Natural killer cell (primary cell): ENCODE results near the gene ANGPTL4. TPM values are rescaled to one million over a fixed set of nuclear protein-coding genes. Genes with fewer than 3 reads are reported as not detected.

ENCODE experiments used
- ATAC-seq, 3 donors: fragments of 150-1000 bp in 2 of 3; fragments of 200-7000 bp in 1 of 3; cut with Tn5 transposase; 1 replicate in 1 of 3; 2 replicates in 2 of 3; pipeline ENCODE4 v1.10.0; 2021; ENCODE audit warnings: mild to moderate bottlenecking in 2 of 3, moderate library complexity in 2 of 3
- DNase-seq, 2 donors: peaks; one replicate each; pipeline versions ENCODE4 v3.0.0 to v3.0.0-alpha.2; 2013 to 2021; ENCODE audit warnings: mixed read lengths in 1 of 2
- H3K27ac ChIP-seq: one replicate; pipeline ENCODE4 v1.5.1; 2013; ENCODE audit warnings: mild to moderate bottlenecking, low read length
- H3K27me3 ChIP-seq: one replicate; pipeline ENCODE4 v1.6.1; 2013; ENCODE audit warnings: low read length; ENCODE audit not compliant: control insufficient read depth, insufficient read depth
- H3K36me3 ChIP-seq: one replicate; pipeline ENCODE4 v1.6.1; 2013; ENCODE audit warnings: low read length; ENCODE audit not compliant: control insufficient read depth, insufficient read depth
- H3K4me1 ChIP-seq: one replicate; pipeline ENCODE4 v1.6.1; 2013; ENCODE audit warnings: low read length; ENCODE audit not compliant: control insufficient read depth, insufficient read depth
- H3K4me3 ChIP-seq: one replicate; pipeline ENCODE4 v1.5.1; 2013; ENCODE audit warnings: low read length
- H3K9me3 ChIP-seq: one replicate; pipeline ENCODE4 v1.6.1; 2013; ENCODE audit warnings: low read length; ENCODE audit not compliant: control insufficient read depth, insufficient read depth
- H3K27ac Mint-ChIP-seq, 2 donors: one replicate each; pipeline ENCODE4 v1.8.0; 2022; ENCODE audit warnings: mild to moderate bottlenecking in 2 of 2, mixed read lengths in 2 of 2, moderate library complexity in 1 of 2
- H3K27me3 Mint-ChIP-seq, 2 donors: one replicate each; pipeline ENCODE4 v1.8.0; 2022; ENCODE audit warnings: low read depth in 2 of 2, mixed read lengths in 2 of 2
- H3K36me3 Mint-ChIP-seq: one replicate; pipeline ENCODE4 v1.8.0; 2022; ENCODE audit warnings: mixed read lengths
- H3K4me1 Mint-ChIP-seq, 2 donors: one replicate each; pipeline ENCODE4 v1.8.0; 2022; ENCODE audit warnings: mixed read lengths in 2 of 2
- H3K4me3 Mint-ChIP-seq: one replicate; pipeline ENCODE4 v1.8.0; 2022; ENCODE audit warnings: mild to moderate bottlenecking, moderate library complexity, mixed read lengths
- H3K9me3 Mint-ChIP-seq, 2 donors: one replicate each; pipeline ENCODE4 v1.8.0; 2022; ENCODE audit warnings: mixed read lengths in 2 of 2
- CTCF ChIP-seq: fragments of 200-600 bp; IDR thresholded peaks from one replicate; pipeline ENCODE4 v1.8.0; 2022; ENCODE audit warnings: antibody characterized with exemption
- WGBS: methylation state at CpG from one replicate; pipeline ENCODE4 v1.1.7; 2013; ENCODE audit warnings: missing lambda C conversion rate; ENCODE audit not compliant: insufficient coverage; 5-methylcytosine and 5-hydroxymethylcytosine counted together
- intact Hi-C: fragments of 100-400 bp; cut with micrococcal nuclease; formaldehyde crosslinking; loops from one replicate; pipeline ENCODE4 v1.14.2; 2022
- total RNA-seq, 4 donors: library from RNA; stranded (reverse); fragments of 120-200 nt in 1 of 4; gene quantifications; one replicate each; pipeline versions ENCODE4 v1.2.3 to v1.2.4, GENCODE V29; 2013 to 2022

The ANGPTL4 gene
- total RNA-seq, 3 donors from 2014 or later (not counting 1 experiment from before 2014, with no cell fraction given): not detected

- Histone ChIP-seq H3K36me3 (peaks cover 33% of the 10 kb centered on the region), H3K27me3 (no peaks in the 10 kb centered on the region), H3K27ac (peak overlapping the region; percentile 93), H3K4me3 (no peak overlapping the region), H3K4me1 (peaks cover 31% of the 10 kb centered on the region), H3K9me3 (no peaks in the 10 kb centered on the region)
- Mint-ChIP-seq H3K27ac (peak overlapping the region; percentile 99 to 100), H3K9me3 (no peaks in the 10 kb centered on the region), H3K36me3 (no peaks in the 10 kb centered on the region), H3K4me3 (peak overlapping the region; percentile 100), H3K4me1 (peaks cover 24 to 33% of the 10 kb centered on the region in 2 donors), H3K27me3 (no peaks in the 10 kb centered on the region)
- intact Hi-C loops: no loop called here
- 94% methylated on average over 12 of the region's 19 CpGs for WGBS
- DNase-seq (no peak), ATAC-seq (no peak)
- no peak for TF ChIP-seq CTCF
These were observed 44.0 kb upstream of the ANGPTL4 start for GRCh38 chr19:8319807-8320520.

DNA sequence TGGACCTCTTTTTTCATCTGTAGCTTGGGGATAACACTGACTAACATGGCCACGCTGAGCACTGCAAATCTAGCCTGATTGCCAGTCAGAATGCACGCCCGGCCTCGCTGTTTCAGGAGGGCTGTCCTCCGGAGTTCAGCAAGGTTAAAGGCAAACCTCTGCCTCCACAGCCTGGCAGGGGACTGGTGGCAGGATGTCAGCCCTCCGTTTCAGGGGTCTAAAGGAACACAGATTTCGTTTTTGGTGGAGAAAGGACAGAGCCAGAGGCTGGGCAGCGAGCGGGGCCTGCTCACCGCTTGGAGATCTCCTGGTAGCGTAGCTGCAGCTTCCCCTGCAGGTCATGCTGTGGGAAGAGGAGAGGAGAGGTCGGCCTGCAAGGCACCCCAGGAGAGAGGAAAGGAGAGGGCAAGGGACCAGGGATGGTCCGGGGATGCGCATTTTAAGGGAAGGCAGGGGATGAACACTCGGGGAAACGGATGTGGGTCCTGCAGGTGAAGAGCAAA lies 43.3 kb upstream of the ANGPTL4 start:
- ATAC-seq (no peak), DNase-seq (no peak)
- Mint-ChIP-seq H3K4me1 (peaks cover 24 to 33% of the 10 kb centered on the region in 2 donors), H3K4me3 (peak overlapping the region; percentile 100), H3K36me3 (no peaks in the 10 kb centered on the region), H3K27me3 (no peaks in the 10 kb centered on the region), H3K27ac (peak overlapping the region; percentile 99 to 100), H3K9me3 (no peaks in the 10 kb centered on the region)
- H3K4me1 ChIP-seq: peaks cover 31% of the 10 kb centered on the region
- no peak for TF ChIP-seq CTCF
- peak overlapping the region; percentile 93 for H3K27ac ChIP-seq
- WGBS: 4% methylated on average over 16 of the region's 16 CpGs
- peak overlapping the region; percentile 90 for H3K4me3 ChIP-seq
- H3K9me3 ChIP-seq: no peaks in the 10 kb centered on the region
- H3K27me3 ChIP-seq: no peaks in the 10 kb centered on the region
- intact Hi-C loops: loop anchor here (1.0 kb wide), 1 partner anchor 12 kb away; the partner anchor contains the start of gene CD320
- peaks cover 26% of the 10 kb centered on the region for H3K36me3 ChIP-seq

- Mint-ChIP-seq H3K4me1 (peaks cover 24 to 33% of the 10 kb centered on the region in 2 donors), H3K27ac (peak within 1 kb of the TSS; percentile 99 to 100), H3K9me3 (no peaks in the 10 kb centered on the region), H3K27me3 (no peaks in the 10 kb centered on the region), H3K4me3 (peak within 1 kb of the TSS; percentile 100), H3K36me3 (no peaks in the 10 kb centered on the region)
- H3K27me3 ChIP-seq: no peaks in the 10 kb centered on the region
- peak within 1 kb of the TSS; percentile 93 for H3K27ac ChIP-seq
- H3K36me3 ChIP-seq: peaks cover 21% of the 10 kb centered on the region
- H3K4me3 ChIP-seq: peak within 1 kb of the TSS; percentile 90
- intact Hi-C loops: loop anchor here (1.0 kb wide), 1 partner anchor 13 kb away; the partner anchor contains the start of gene CD320
- DNase-seq (peak; percentile 98 to 99), ATAC-seq (peak; percentile 95 to 98 (median 97))
- H3K9me3 ChIP-seq: no peaks in the 10 kb centered on the region
- H3K4me1 ChIP-seq: peaks cover 31% of the 10 kb centered on the region
- under 1% methylated on average over 72 of the region's 72 CpGs for WGBS
- no peak for TF ChIP-seq CTCF
These were observed 42.6 kb upstream of the ANGPTL4 start, which contains the start of the genes NDUFA7 and RPS28 for GRCh38 chr19:8321067-8321985. Gene NDUFA7 (minus strand): TSS chr19:8321375. CDS start chr19:8321358, 17 bp downstream. Gene RPS28 (plus strand): TSS chr19:8321496. CDS start chr19:8321531, 35 bp downstream.
